RWPE1 (cell line): ENCODE results near the gene TNS3.

ENCODE experiments used
- CTCF ChIA-PET: fragments of 350-600 bp; sonication (Branson Sonifier 250); formaldehyde crosslinking; extraction: SDS; loops from one replicate; lab custom pipeline; 2021; lab: Yijun Ruan, JAX
- POLR2A ChIA-PET: fragments of 400-600 bp; formaldehyde crosslinking; extraction: SDS; loops from one replicate; lab custom pipeline; 2020; ENCODE audit warnings: antibody characterized with exemption; ENCODE audit not compliant: low non-redundant PET; lab: Yijun Ruan, JAX
- DNase-seq: peaks from one replicate; pipeline ENCODE4 v3.0.0; 2012; ENCODE audit warnings: low spot score
- H3K27ac ChIP-seq: fragments of 450-650 bp; 2 replicates; pipeline ENCODE4 v1.5.1; 2017
- TF ChIP-seq, protein P1 (sequence below): fragments of 450-650 bp; conservative IDR thresholded peaks from 2 replicates; pipeline ENCODE4 v1.5.1; 2017; ENCODE audit warnings: low read depth, mild to moderate bottlenecking

TNS3 gene

DNA sequence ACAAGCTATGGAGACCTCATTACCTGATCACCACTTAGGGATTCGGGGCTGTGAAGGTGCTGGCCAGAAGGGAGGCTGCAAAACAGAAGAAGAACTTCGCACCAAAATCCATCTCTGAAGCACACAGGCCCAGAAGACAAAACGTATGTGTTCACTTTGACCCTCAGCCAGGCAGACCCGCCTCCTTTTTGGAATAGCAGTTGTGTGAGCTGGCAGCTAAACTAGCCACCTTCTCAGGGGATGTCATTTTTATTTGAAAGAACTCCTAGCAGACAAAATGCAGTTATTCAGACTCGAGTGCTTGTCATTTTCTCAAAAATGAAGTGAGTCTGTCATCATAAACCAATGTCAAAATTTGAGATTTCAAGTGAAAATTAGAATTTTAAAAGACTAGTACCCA, 71.7 kb downstream of the TNS3 start:
- CTCF ChIA-PET: interaction anchor here (0.6 kb wide), 1 partner anchor 10 kb away, joined by 4 read pairs; no protein-coding TSS in a partner anchor
- POLR2A ChIA-PET: no interaction called here

DNA sequence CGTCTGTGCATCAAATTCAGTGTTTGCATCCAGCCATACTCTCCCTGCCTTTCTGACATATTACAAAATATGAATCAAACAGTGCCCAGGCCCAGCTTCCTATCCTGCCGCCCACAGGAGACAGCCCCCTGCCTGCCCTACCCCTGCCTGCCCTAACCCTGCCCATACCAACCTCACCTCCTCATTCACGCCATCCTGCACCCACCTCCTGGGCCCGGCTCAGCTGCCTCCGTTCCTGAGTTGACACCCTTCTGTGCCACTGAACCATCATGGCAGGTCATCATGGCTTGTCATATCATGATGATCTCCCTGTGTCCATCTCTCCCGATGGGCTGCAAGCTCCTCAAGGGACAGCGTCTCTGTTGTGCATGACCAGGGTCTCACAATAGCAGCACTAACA, 72.3 kb downstream of the TNS3 start:
- TF ChIP-seq, protein P1, sequence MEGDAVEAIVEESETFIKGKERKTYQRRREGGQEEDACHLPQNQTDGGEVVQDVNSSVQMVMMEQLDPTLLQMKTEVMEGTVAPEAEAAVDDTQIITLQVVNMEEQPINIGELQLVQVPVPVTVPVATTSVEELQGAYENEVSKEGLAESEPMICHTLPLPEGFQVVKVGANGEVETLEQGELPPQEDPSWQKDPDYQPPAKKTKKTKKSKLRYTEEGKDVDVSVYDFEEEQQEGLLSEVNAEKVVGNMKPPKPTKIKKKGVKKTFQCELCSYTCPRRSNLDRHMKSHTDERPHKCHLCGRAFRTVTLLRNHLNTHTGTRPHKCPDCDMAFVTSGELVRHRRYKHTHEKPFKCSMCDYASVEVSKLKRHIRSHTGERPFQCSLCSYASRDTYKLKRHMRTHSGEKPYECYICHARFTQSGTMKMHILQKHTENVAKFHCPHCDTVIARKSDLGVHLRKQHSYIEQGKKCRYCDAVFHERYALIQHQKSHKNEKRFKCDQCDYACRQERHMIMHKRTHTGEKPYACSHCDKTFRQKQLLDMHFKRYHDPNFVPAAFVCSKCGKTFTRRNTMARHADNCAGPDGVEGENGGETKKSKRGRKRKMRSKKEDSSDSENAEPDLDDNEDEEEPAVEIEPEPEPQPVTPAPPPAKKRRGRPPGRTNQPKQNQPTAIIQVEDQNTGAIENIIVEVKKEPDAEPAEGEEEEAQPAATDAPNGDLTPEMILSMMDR: no peak
- no peak for DNase-seq
- no peak overlapping the region for H3K27ac ChIP-seq

More for the DNA sequence above, 71.7 kb downstream of the TNS3 start:
- TF ChIP-seq, protein P1: no peak
- no peak overlapping the region for H3K27ac ChIP-seq
- DNase-seq: no peak

DNA sequence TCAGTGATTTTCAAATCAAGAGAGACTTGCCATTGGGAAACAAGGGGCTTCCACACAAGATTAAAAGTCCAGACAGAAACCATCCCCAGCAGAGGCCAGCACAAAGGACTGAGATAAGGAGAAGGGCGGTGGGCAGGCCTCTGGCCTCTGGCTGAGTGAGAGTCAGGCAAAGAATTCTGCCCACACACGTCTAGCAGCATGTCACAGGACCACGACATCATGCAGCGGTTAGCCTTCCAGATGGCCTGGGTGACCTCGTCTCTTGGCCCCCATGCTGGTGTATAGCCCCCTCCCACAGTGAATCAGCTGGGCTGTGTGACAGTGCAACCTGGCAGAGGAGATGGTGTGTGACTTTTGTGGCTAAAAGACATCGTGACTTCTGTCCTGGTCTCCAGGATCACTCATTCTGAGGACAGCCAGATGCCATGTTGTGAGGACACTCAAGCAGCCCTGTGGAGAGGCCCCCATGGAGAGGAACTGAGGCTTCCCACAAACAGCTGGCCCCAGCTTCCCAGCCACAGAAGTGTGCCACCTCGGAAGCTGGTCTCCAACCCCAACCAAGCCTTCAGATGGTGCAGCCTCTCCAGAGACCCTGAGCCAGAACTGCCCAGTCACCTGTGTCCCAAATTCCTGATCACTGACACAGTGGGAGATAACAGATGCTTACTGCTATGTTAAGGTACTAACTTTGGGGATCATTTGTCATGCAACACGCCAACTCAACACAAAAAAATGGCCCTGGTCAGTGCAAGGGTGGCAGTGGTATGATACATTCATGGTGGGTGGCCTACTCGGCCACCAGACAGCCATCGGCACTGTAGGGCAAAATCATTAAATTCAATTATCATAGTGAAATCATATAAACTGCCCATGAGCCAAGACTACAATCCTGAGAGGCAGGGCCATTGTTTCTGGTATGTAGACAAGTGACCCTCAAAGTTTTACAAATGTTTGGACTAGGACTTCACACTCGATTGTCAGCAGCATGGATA, 73.2 kb downstream of the TNS3 start:
- no peak for DNase-seq
- POLR2A ChIA-PET: no interaction called here
- TF ChIP-seq, protein P1: no peak
- CTCF ChIA-PET: no interaction called here
- H3K27ac ChIP-seq: peak overlapping the region; percentile 1; the same call in 1 of the 2 replicates

More for the DNA sequence above, 72.3 kb downstream of the TNS3 start:
- CTCF ChIA-PET: interaction anchor here (0.6 kb wide), 1 partner anchor 9 kb away, joined by 4 read pairs; no protein-coding TSS in a partner anchor
- POLR2A ChIA-PET: no interaction called here

DNA sequence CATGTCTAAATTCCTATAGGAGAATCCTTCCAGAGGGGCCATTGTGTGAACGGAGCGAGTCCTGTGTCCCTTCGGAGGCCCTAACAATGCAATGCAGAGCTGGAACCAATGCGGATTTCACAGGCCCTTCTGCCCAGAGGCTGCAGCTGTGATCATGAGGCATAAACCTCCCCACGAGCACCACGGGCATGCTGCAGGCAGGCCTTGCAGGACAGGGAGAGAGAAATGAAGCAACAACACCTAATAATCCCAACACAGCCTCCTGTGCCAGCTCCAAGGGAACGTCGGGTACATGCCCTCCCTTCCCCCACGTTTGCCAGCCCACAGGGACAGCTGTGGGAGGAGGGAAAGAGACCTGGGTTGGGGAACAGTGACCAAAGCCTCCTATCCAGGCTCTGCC, 74.4 kb downstream of the TNS3 start:
- CTCF ChIA-PET: no interaction called here
- TF ChIP-seq, protein P1: no peak
- peak overlapping the region; percentile 19 for H3K27ac ChIP-seq
- POLR2A ChIA-PET: no interaction called here
- DNase-seq: no peak

DNA sequence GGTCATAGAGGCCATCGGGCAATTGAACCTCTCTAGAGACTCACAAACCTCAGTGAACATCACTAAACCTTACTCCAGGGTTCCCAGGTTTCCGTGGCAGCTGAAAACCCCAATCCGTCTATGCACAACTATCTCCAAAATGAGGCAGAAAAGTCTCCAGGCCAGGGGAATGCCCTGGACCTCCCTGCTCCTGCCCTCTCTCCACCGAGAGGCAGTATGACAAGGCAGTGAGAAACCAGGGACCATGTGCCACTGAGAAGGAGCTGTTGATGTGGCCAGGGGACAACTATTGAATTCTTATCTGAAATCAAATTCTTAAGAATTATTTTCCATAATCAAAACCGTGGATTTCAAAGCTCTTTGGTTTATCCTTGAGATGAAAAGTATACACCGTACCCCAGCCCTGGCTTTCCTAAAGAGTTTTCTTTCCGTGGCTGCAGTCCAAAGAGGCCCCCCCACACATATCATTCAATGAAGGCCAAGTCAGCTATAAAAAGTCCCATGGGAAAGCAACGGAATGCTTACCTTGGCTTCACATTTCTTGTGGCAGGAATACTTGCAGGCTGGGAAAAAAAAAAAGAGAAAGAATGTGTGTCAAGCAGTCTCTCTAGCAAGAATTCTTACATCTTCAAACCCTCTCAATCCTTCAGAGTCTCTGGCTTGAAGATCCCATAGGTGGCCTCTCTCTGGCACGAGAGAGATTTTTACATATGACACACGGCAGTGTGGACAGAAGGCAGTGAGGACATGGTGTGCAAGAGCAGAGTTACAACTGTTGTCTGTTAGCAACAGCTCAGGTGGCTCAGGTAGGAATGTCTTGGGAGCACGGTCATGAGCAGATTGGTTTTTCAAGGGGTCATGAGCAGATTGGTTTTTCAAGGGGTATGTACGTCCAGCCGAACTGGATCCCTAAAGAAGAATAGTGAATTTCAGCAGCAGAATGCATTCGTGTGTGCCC, 75.2 kb downstream of the TNS3 start:
- TF ChIP-seq, protein P1: no peak
- no peak for DNase-seq
- ChIA-PET CTCF (interaction anchor here (0.5 kb wide), 1 partner anchor 255 kb away, joined by 5 read pairs; no protein-coding TSS in a partner anchor), POLR2A (no interaction called here)
- no peak overlapping the region for H3K27ac ChIP-seq
